Measurements from ENCODE around the gene HDLBP. TPM values are rescaled to one million over a fixed set of nuclear protein-coding genes. Genes with fewer than 3 reads are reported as not detected.

Gene HDLBP
- total and polyA plus RNA-seq, 3 donors from 2014 or later, result 600 to 790 (median 648) TPM

DNA sequence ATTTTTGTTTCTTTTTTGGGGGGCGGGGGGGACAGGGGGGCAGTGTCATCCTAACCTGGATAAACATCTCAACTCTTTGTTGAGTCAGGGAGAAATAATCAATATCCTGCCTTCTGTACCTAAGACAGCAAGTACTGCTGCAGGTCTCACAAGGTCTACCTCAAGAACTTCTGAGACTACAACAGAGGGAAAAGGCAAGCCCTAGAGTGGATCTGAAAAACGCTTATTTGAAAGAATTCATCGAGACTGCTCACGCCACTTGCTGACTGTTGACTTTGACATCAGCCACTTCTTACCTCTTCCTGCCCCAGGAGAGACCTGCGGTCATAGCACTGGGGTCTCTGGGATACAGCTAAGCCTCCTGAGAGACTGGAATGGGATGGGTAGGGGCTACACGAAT is 8.4 kb downstream of the HDLBP start:
- TF ChIP-seq, protein P1, sequence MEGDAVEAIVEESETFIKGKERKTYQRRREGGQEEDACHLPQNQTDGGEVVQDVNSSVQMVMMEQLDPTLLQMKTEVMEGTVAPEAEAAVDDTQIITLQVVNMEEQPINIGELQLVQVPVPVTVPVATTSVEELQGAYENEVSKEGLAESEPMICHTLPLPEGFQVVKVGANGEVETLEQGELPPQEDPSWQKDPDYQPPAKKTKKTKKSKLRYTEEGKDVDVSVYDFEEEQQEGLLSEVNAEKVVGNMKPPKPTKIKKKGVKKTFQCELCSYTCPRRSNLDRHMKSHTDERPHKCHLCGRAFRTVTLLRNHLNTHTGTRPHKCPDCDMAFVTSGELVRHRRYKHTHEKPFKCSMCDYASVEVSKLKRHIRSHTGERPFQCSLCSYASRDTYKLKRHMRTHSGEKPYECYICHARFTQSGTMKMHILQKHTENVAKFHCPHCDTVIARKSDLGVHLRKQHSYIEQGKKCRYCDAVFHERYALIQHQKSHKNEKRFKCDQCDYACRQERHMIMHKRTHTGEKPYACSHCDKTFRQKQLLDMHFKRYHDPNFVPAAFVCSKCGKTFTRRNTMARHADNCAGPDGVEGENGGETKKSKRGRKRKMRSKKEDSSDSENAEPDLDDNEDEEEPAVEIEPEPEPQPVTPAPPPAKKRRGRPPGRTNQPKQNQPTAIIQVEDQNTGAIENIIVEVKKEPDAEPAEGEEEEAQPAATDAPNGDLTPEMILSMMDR (IDR thresholded peaks at IDR 0.05), result no peak
- no peak for TF ChIP-seq POLR2A (IDR thresholded peaks at IDR 0.05)
- no peaks in the 10 kb centered on the region for H3K27me3 ChIP-seq
- intact Hi-C loops (cut with DNase I; ENCODE audit: low total_unique reads), result no loop called here
- DNase-seq, result no peak
- peaks cover 19% of the 10 kb centered on the region for H3K4me1 ChIP-seq
- no peaks in the 10 kb centered on the region for H3K9me3 ChIP-seq
- H3K36me3 ChIP-seq (ENCODE audit: low read depth, missing control alignments), result no peaks in the 10 kb centered on the region
- no peak overlapping the region for H3K27ac ChIP-seq
- H3K4me3 ChIP-seq, result no peak overlapping the region
- WGBS, 2 donors, result 89 to 92% methylated on average over 6 of the region's 6 CpGs

DNA sequence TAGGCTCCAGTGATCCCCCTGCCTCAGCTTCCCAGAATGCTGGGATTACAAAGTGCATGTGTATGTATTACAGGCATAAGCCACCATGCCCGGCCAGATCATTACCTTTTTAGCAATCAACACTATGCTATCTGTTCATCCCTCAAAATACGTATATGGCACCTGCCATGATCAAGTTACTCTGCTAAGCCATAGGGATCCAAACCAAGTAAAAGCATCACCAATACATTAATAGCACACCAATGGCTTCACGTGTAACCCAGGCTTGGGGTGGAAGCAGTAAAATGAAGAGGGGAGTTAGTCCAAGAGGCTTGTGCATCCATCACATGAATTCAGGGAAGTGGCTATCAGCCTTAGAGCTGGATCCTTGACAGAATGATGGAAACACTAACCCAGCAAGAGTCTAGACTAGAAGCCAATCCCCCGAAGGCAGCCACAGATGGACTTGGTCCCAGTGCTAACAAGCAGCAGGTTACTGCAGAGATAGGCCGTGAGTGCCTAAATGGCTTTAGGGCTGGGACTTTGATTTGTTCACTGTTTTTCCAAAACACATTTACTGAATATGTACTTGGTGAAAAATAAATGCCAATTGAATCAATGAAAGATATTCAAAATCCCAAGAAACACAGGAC is 11.3 kb downstream of the HDLBP start:
- no peak for TF ChIP-seq POLR2A (IDR thresholded peaks at IDR 0.05)
- TF ChIP-seq, protein P1 (IDR thresholded peaks at IDR 0.05), result no peak
- peaks cover 18% of the 10 kb centered on the region for H3K4me1 ChIP-seq
- no peak overlapping the region for H3K27ac ChIP-seq
- H3K9me3 ChIP-seq, result no peaks in the 10 kb centered on the region
- intact Hi-C loops (cut with DNase I; ENCODE audit: low total_unique reads), result no loop called here
- no peaks in the 10 kb centered on the region for H3K36me3 ChIP-seq (ENCODE audit: low read depth, missing control alignments)
- DNase-seq, result no peak
- H3K27me3 ChIP-seq, result no peaks in the 10 kb centered on the region
- WGBS, 2 donors, result 82% methylated on average over 5 of the region's 5 CpGs
- no peak overlapping the region for H3K4me3 ChIP-seq

DNA sequence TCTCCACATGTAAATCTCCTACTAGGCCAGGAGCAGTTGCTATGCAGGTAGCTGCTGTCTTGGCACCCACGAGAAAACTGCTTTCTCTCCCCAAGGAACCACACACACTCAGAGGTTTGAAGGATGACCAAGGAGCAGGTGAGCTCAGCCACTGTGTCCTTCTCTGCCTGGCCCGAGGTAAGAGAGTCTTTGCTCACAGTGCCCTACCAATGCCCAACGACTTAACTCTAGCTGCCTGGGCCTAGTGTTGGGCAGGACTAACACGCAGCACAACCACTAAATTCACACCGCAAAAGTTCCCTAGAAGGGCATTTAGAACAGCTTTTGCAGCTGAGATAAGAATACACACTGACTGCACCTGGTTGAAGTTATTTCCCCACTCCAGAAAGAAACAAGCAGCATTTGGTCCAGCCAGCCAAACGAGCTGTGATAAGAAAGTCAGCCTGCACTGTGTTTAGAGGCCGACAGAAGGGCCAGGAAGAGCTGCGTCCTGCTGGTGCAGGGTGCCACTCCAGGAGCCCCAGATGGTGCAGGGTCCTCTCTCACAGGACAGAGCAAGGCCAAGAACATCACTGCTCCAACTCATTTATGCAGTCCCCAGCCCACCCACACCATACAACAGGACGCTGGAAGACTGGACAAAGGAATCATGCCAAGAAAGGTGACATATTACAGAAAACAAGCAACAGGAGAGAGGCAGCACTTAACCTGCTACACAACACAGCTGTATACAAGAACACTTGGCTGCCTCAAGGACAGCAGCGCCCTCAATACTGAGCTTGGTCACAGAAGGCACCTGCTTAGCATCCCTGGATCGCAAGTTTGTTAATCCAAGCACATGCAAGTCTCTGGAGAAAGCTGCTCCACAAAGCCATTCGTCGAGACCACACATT is 12.5 kb downstream of the HDLBP start:
- Histone ChIP-seq H3K4me1 (peaks cover 15% of the 10 kb centered on the region), H3K4me3 (no peak overlapping the region), H3K27me3 (no peaks in the 10 kb centered on the region), H3K9me3 (no peaks in the 10 kb centered on the region), H3K27ac (no peak overlapping the region), H3K36me3 (ENCODE audit: low read depth, missing control alignments) (no peaks in the 10 kb centered on the region)
- DNase-seq, result no peak
- TF ChIP-seq POLR2A (IDR thresholded peaks at IDR 0.05), result no peak
- TF ChIP-seq, protein P1 (IDR thresholded peaks at IDR 0.05), result no peak
- intact Hi-C loops (cut with DNase I; ENCODE audit: low total_unique reads), result no loop called here
- 46 to 68% methylated on average over 11 to 13 of the region's 13 CpGs for WGBS, 2 donors

DNA sequence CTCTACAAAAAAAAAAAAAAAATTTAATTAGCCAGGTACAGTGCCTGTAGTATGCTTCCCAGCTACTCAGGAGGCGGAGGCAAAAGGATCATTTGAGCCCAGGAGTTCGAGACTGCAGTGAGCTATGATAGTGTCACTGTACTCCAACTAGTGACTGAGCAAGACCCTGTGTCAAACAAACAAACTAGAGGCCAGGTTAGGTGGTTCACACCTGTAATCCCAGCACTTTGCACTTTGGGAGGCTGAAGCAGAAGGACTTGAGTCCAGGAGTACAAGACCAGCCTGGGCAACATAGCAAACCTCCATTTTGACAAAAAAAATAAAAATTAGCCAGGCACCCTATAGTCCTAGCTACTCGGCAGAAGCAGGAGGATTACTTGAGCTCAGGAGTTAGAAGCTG is 13.4 kb downstream of the HDLBP start:
- intact Hi-C loops (cut with DNase I; ENCODE audit: low total_unique reads), result no loop called here
- H3K27me3 ChIP-seq, result no peaks in the 10 kb centered on the region
- no peak for TF ChIP-seq POLR2A (IDR thresholded peaks at IDR 0.05)
- TF ChIP-seq, protein P1 (IDR thresholded peaks at IDR 0.05), result no peak
- 79 to 90% methylated on average over 3 of the region's 3 CpGs for WGBS, 2 donors
- H3K27ac ChIP-seq, result no peak overlapping the region
- no peaks in the 10 kb centered on the region for H3K36me3 ChIP-seq (ENCODE audit: low read depth, missing control alignments)
- no peak overlapping the region for H3K4me3 ChIP-seq
- no peak for DNase-seq
- H3K9me3 ChIP-seq, result no peaks in the 10 kb centered on the region
- H3K4me1 ChIP-seq, result peaks cover 15% of the 10 kb centered on the region

Data from testis (tissue), 3 donors.